ENCODE measurements around the gene C3orf33.
"Not testable (repeated sequence)": the region's sequence is repeated elsewhere in the genome, so short reads cannot be mapped to it uniquely, and the experiment has no call there.

The C3orf33 gene

GRCh38 chr3:155805802-155806618, at the start of gene C3orf33:
TSS of gene C3orf33 (minus strand) at chr3:155806278. CDS start at chr3:155806252, 26 bp downstream.
- peak; percentile 39 to 62 (median 57) for DNase-seq

GRCh38 chr3:155854141-155854940, 48.3 kb upstream of the C3orf33 start, which contains the start of gene SLC33A1:
TSS of gene SLC33A1 (minus strand) at chr3:155854427. CDS start at chr3:155853997, 430 bp downstream.
- peak; percentile 94 to 96 (median 95) for DNase-seq

- no peak for DNase-seq
Measured at GRCh38 chr3:155853214-155854140, 47.4 kb upstream of the C3orf33 start.

GRCh38 chr3:155852341-155852740, 46.3 kb upstream of the C3orf33 start:
- DNase-seq = no peak

- not testable (repeated sequence) for DNase-seq
Measured at GRCh38 chr3:155849404-155849803, 43.3 kb upstream of the C3orf33 start.

GRCh38 chr3:155847993-155848392, 41.9 kb upstream of the C3orf33 start:
- no peak for DNase-seq

GRCh38 chr3:155846119-155846518, 40.0 kb upstream of the C3orf33 start:
- no peak for DNase-seq

GRCh38 chr3:155843569-155843968, 37.5 kb upstream of the C3orf33 start:
- no peak for DNase-seq

GRCh38 chr3:155835341-155836071, 29.4 kb upstream of the C3orf33 start:
- no peak for DNase-seq

- DNase-seq = not testable (repeated sequence)
Measured at GRCh38 chr3:155828490-155829098, 22.5 kb upstream of the C3orf33 start.

- DNase-seq = no peak
Measured at GRCh38 chr3:155815030-155815545, 9.0 kb upstream of the C3orf33 start.

- DNase-seq = not testable (repeated sequence)
Measured at GRCh38 chr3:155813224-155813623, 7.1 kb upstream of the C3orf33 start.

GRCh38 chr3:155809181-155809580, 3.1 kb upstream of the C3orf33 start:
- DNase-seq = no peak

GRCh38 chr3:155807823-155808222, 1.7 kb upstream of the C3orf33 start:
- DNase-seq = no peak

GRCh38 chr3:155805204-155805801, 775 bp downstream of the C3orf33 start:
- peak in 1 of 4 experiments; percentile 26 for DNase-seq

GRCh38 chr3:155804323-155804722, 1.8 kb downstream of the C3orf33 start:
- DNase-seq = no peak

GRCh38 chr3:155792532-155792931, 13.5 kb downstream of the C3orf33 start:
- DNase-seq = no peak

GRCh38 chr3:155791190-155791589, 14.9 kb downstream of the C3orf33 start:
- no peak for DNase-seq

- no peak for DNase-seq
Measured at GRCh38 chr3:155790272-155790925, 15.7 kb downstream of the C3orf33 start.

GRCh38 chr3:155785662-155786295, 20.3 kb downstream of the C3orf33 start:
- no peak for DNase-seq
